Chondrocyte (in vitro differentiated cells): ENCODE measurements around the gene LRRC4C. TPM values are rescaled to one million over a fixed set of nuclear protein-coding genes. Genes with fewer than 3 reads are reported as not detected.

Source experiments
- DNase-seq: peaks from one replicate; pipeline ENCODE4 v3.0.0; 2021; ENCODE audit warnings: mixed read lengths, low spot score
- H3K27ac Mint-ChIP-seq: one replicate; pipeline ENCODE4 v1.8.0; 2021; ENCODE audit warnings: mild to moderate bottlenecking, moderate library complexity, mixed read lengths; ENCODE audit not compliant: unreplicated experiment
- H3K27me3 Mint-ChIP-seq: 2 replicates; pipeline ENCODE4 v1.8.0; 2021; ENCODE audit warnings: low read depth, mixed read lengths
- H3K36me3 Mint-ChIP-seq: 2 replicates; pipeline ENCODE4 v1.8.0; 2021; ENCODE audit warnings: low read depth, mixed read lengths
- H3K4me1 Mint-ChIP-seq: 2 replicates; pipeline ENCODE4 v1.8.0; 2021; ENCODE audit warnings: low read depth, mild to moderate bottlenecking, mixed read lengths
- H3K4me3 Mint-ChIP-seq: one replicate; pipeline ENCODE4 v1.8.0; 2021; ENCODE audit warnings: mild to moderate bottlenecking, moderate library complexity, mixed read lengths; ENCODE audit not compliant: unreplicated experiment
- H3K9me3 Mint-ChIP-seq: 2 replicates; pipeline ENCODE4 v1.8.0; 2021; ENCODE audit warnings: low read depth, mixed read lengths
- total RNA-seq: library from RNA; stranded (reverse); gene quantifications from 3 replicates; pipeline ENCODE4 v1.2.1, GENCODE V29; 2021
- TF ChIP-seq, protein P1 (sequence below): fragments of 200-600 bp; sonication (generic); IDR thresholded peaks from 2 replicates; pipeline ENCODE4 v1.5.0; 2021; ENCODE audit warnings: antibody characterized with exemption, mild to moderate bottlenecking, moderate library complexity

The LRRC4C gene
- total RNA-seq, 1 donor from 2014 or later, result 0.72 TPM

DNA sequence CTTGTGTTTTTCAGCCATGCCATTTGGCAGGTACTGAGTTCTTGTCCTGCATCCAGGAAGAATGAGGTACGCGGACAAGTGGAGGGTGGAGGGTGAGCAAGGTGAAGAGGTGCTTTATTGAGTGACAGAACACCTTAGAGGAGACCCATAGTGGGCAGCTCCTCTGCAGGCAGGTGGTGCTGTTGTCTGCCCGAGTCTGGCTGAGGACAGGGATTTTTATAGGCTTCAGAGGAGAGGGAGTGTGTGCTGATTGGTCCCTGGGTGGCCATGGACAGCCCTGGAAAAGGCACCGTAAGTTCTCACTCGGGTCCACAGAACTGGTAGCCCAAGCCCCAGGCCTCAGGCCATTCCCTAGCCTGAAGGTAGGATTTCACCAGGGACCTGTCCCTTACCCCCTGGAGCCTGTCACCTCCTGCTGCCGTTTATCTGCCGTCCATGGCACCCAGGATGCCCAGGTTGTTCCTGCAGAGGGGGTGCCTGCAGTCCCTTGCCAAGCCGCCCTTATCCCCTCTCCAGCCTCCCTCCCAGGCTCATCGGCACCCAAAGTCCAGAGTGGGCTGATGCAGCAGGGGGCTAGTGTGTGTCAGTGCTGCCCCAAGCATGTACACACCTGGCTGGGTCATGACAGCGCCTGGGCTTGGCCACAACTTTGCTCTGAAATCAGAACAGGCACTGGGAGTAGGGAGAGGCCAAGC, 213.6 kb downstream of the LRRC4C start:
- H3K9me3 Mint-ChIP-seq, result peaks cover 2% of the 10 kb centered on the region
- no peak overlapping the region for H3K27ac Mint-ChIP-seq
- TF ChIP-seq, protein P1, sequence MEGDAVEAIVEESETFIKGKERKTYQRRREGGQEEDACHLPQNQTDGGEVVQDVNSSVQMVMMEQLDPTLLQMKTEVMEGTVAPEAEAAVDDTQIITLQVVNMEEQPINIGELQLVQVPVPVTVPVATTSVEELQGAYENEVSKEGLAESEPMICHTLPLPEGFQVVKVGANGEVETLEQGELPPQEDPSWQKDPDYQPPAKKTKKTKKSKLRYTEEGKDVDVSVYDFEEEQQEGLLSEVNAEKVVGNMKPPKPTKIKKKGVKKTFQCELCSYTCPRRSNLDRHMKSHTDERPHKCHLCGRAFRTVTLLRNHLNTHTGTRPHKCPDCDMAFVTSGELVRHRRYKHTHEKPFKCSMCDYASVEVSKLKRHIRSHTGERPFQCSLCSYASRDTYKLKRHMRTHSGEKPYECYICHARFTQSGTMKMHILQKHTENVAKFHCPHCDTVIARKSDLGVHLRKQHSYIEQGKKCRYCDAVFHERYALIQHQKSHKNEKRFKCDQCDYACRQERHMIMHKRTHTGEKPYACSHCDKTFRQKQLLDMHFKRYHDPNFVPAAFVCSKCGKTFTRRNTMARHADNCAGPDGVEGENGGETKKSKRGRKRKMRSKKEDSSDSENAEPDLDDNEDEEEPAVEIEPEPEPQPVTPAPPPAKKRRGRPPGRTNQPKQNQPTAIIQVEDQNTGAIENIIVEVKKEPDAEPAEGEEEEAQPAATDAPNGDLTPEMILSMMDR, result no peak
- peaks cover 2% of the 10 kb centered on the region for H3K27me3 Mint-ChIP-seq
- no peak overlapping the region for H3K4me3 Mint-ChIP-seq
- no peaks in the 10 kb centered on the region for H3K36me3 Mint-ChIP-seq
- peak; percentile 75 for DNase-seq
- no peaks in the 10 kb centered on the region for H3K4me1 Mint-ChIP-seq

DNA sequence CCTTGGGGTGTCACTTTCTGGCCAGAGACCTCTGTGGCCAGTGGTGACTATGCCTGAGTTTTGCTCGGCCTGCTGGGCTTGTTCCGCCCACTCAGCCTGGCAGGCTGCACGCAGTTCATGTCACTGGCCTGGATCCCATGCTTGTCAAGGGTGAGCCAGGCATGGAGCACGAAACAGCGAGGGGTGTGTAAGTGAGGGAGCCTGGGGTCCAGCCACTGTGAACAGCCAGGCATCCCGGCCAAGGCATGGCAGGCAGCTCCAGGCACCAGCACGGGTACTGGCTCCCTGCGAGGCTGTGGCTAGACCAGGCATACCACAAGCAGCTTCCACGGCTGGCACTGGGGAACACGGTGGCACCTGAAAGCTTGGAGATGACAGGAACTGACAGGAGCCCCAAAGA, 214.3 kb downstream of the LRRC4C start:
- Mint-ChIP-seq H3K36me3 (no peaks in the 10 kb centered on the region), H3K4me1 (no peaks in the 10 kb centered on the region), H3K4me3 (no peak overlapping the region), H3K27ac (no peak overlapping the region), H3K9me3 (peaks cover 2% of the 10 kb centered on the region), H3K27me3 (peaks cover 2% of the 10 kb centered on the region)
- peak; percentile 71 for DNase-seq
- TF ChIP-seq, protein P1, result no peak

DNA sequence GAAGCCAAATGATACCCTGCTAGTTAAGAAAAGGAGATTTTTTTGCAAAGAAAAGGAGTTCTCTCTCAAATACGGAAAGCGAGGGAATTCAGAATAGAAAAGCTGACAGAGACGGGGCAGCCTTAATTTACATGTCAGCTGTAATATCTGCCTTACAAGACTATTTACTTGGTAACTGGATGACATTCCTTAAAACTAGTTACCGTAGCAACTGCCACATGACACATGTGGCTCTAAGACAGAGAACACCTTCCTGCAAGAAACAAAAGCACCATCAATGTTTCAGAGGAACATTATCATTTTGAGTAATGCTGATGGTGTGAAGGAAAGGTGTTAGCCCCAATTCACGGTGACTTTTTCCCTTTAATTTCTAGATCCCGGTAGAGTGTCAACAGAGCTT, 222.1 kb downstream of the LRRC4C start:
- H3K27me3 Mint-ChIP-seq, result peaks cover 4% of the 10 kb centered on the region
- H3K27ac Mint-ChIP-seq, result no peak overlapping the region
- no peak for DNase-seq
- H3K9me3 Mint-ChIP-seq, result peaks cover 3% of the 10 kb centered on the region
- TF ChIP-seq, protein P1, result no peak
- H3K36me3 Mint-ChIP-seq, result no peaks in the 10 kb centered on the region
- no peak overlapping the region for H3K4me3 Mint-ChIP-seq
- H3K4me1 Mint-ChIP-seq, result no peaks in the 10 kb centered on the region

DNA sequence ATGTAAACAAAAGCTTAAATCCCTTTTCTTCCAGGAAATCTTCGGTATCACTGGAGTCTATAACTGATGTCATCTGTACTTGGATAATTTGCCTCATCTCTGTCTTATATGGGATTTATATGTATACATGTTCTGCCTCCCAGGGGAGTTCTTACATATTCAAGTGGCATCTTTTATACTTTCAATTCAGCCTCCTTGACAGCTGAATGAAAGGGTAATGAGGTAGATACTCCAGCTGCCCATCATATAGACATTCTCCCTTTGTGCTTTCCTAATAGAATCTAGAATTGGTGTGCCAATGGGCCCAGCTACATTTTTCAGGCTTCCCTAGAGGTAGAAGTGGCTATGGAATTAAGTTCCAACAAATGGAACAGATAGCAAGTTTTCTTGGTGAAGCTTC, 223.8 kb downstream of the LRRC4C start:
- DNase-seq, result no peak
- H3K9me3 Mint-ChIP-seq, result peaks cover 3% of the 10 kb centered on the region
- no peak overlapping the region for H3K27ac Mint-ChIP-seq
- TF ChIP-seq, protein P1, result no peak
- no peaks in the 10 kb centered on the region for H3K4me1 Mint-ChIP-seq
- no peaks in the 10 kb centered on the region for H3K36me3 Mint-ChIP-seq
- peaks cover 2% of the 10 kb centered on the region for H3K27me3 Mint-ChIP-seq
- H3K4me3 Mint-ChIP-seq, result no peak overlapping the region

DNA sequence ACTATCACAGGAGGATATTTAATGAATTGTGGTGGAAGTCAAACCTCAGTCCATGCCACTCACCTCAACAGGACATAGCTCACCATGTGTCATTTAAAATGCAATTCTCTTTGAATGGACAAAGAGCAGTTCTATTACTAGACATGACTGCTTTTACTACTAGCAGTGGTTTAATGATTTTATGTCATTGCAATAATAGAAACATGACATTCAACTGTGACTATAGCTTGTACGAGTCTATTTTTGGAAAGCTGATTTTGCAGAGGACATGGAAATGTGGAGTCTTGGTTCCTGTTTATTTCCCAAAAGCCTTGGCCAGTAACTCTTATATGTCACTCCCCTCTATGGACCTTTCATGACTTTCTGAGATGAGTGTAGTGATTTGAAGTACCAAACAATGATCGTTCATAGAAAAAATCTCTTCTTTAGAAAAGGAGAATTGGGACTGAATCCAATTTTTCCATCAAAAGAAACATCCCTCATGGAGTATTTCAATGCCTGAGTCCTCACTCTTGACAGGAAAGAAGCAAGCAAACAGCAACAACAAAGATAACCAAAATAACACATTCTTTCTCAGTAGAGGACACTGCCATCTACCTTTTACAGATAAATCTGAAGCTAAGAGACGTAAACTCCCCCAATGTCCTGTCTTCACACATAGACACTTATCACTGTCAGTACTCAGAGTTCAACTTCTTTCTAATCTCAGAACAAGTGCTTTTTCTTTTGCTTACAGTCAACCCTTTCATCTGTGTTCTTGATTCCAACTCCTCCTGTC, 233.4 kb downstream of the LRRC4C start:
- H3K27ac Mint-ChIP-seq, result no peak overlapping the region
- no peak overlapping the region for H3K4me3 Mint-ChIP-seq
- no peak for DNase-seq
- no peaks in the 10 kb centered on the region for H3K4me1 Mint-ChIP-seq
- H3K27me3 Mint-ChIP-seq, result peaks cover 2% of the 10 kb centered on the region
- peaks cover 7% of the 10 kb centered on the region for H3K9me3 Mint-ChIP-seq
- TF ChIP-seq, protein P1, result no peak
- no peaks in the 10 kb centered on the region for H3K36me3 Mint-ChIP-seq
